ENCODE results near the gene PLS3. TPM values are rescaled to one million over a fixed set of nuclear protein-coding genes. Genes with fewer than 3 reads are reported as not detected.

PLS3 gene
- total and polyA plus RNA-seq, 2 of the 13 experiments (the other 11 are each of a cell fraction or from before 2014, with no cell fraction given): 55.7 to 99.9 TPM

DNA sequence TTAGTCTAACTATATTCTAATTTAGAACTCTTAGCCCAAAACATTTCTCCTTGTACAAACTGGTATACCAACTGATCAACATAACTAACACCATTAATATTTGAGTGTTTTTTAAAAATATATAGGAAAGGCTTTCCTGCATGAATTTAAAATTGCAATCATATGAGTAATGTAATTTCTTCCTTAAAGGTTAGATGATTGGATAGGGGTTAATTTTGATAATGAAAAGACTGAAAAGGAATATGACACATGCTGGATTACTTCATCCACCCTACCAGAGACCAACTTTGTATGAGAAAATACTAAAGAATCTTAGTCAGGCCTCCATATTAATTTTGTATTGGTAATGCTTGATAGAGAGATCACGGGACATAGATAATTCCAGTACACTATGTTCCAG lies 25.1 kb upstream of the PLS3 start:
- in situ Hi-C loops (cut with HindIII; ENCODE audit: extremely low pct_ligation_motif_present, low pct_unique_long_range_greater_than_20kb): no loop called here
- H3K79me2 ChIP-seq (ENCODE audit: insufficient read depth, low read length): no peaks in the 10 kb centered on the region
- H3K27me3 ChIP-seq (ENCODE audit: control insufficient read depth in 1 of 2, insufficient read depth in 2 of 2, low read length in 2 of 2): no peaks in the 10 kb centered on the region
- no peak overlapping the region for H2AFZ ChIP-seq (ENCODE audit: low read length)
- ATAC-seq (no peak), DNase-seq (ENCODE audit: low spot score) (no peak), FAIRE-seq (no peak)
- POLR2A ChIA-PET: no interaction called here
- no peaks in the 10 kb centered on the region for H3K36me3 ChIP-seq (replicated peaks in 1 of 2; ENCODE audit: control insufficient read depth in 1 of 2, insufficient read depth in 2 of 2, low read length in 2 of 2)
- H3K4me3 ChIP-seq (replicated peaks in 1 of 3; ENCODE audit: insufficient read depth in 1 of 3, low read depth in 2 of 3, low read length in 3 of 3): no peak overlapping the region
- H3K27ac ChIP-seq (ENCODE audit: extremely low read length, insufficient read depth, low read length): no peak overlapping the region
- no TSS peak for BruUV-seq (replicated peaks)
- H4K20me1 ChIP-seq (ENCODE audit: insufficient read depth, low read length): no peaks in the 10 kb centered on the region
- H3K4me1 ChIP-seq (ENCODE audit: insufficient read depth, low read length): no peaks in the 10 kb centered on the region
- H3K4me2 ChIP-seq (ENCODE audit: low read depth, low read length): no peak overlapping the region
- CTCF ChIA-PET (ENCODE audit: low intra/inter-chr PET ratio, low total read pairs): no interaction called here
- WGBS (ENCODE audit: low lambda C conversion rate): 86% methylated on average over 1 of the region's 1 CpG
- intact Hi-C loops (cut with micrococcal nuclease; ENCODE audit: unreplicated experiment): no loop called here
- H3K9ac ChIP-seq (ENCODE audit: insufficient read depth, low read depth, low read length): no peak overlapping the region
- no peak for TF ChIP-seq SP1 (IDR thresholded peaks at IDR 0.05)
- no peak for TF ChIP-seq SP1 (CRISPR knock-in tag; IDR thresholded peaks at IDR 0.05)
- no peak for TF ChIP-seq KDM1A (CRISPR knock-in tag; IDR thresholded peaks at IDR 0.05)
- TF ChIP-seq, protein P1, sequence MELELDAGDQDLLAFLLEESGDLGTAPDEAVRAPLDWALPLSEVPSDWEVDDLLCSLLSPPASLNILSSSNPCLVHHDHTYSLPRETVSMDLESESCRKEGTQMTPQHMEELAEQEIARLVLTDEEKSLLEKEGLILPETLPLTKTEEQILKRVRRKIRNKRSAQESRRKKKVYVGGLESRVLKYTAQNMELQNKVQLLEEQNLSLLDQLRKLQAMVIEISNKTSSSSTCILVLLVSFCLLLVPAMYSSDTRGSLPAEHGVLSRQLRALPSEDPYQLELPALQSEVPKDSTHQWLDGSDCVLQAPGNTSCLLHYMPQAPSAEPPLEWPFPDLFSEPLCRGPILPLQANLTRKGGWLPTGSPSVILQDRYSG (CRISPR knock-in tag; IDR thresholded peaks at IDR 0.05): no peak
- no peak for TF ChIP-seq ZSCAN21 (CRISPR knock-in tag; IDR thresholded peaks at IDR 0.05; ENCODE audit: borderline replicate concordance)
- no peak for TF ChIP-seq MBD4 (IDR thresholded peaks at IDR 0.05; ENCODE audit: borderline replicate concordance, low read length)
- H3K9me3 ChIP-seq (ENCODE audit: low read length): no peaks in the 10 kb centered on the region

DNA sequence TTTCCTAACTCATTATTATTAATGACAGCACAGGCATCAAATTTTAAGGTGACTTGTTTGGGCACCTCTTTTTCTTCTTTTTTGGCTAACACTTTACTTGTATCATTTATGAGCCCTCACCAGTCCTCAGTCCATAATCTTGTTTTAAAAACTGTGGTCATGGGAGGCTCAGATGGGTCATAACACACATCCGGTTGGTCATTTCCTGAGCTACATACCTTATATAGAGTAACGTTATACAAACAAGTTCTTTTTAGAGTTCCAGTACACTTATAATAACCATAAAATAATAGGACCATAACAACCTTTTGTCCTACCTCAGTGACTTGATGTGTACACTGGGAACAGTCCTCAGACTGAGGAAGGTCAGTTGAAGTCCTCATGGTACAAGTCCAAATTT lies 21.1 kb upstream of the PLS3 start:
- CTCF ChIA-PET (ENCODE audit: low intra/inter-chr PET ratio, low total read pairs): no interaction called here
- FAIRE-seq: no peak
- no peaks in the 10 kb centered on the region for H3K79me2 ChIP-seq (ENCODE audit: insufficient read depth, low read length)
- no TSS peak for BruUV-seq (replicated peaks)
- no peak overlapping the region for H2AFZ ChIP-seq (ENCODE audit: low read length)
- H3K4me3 ChIP-seq (replicated peaks in 1 of 3; ENCODE audit: insufficient read depth in 1 of 3, low read depth in 2 of 3, low read length in 3 of 3): no peak overlapping the region
- H4K20me1 ChIP-seq (ENCODE audit: insufficient read depth, low read length): no peaks in the 10 kb centered on the region
- no peaks in the 10 kb centered on the region for H3K36me3 ChIP-seq (replicated peaks in 1 of 2; ENCODE audit: control insufficient read depth in 1 of 2, insufficient read depth in 2 of 2, low read length in 2 of 2)
- H3K4me2 ChIP-seq (ENCODE audit: low read depth, low read length): no peak overlapping the region
- H3K9ac ChIP-seq (ENCODE audit: insufficient read depth, low read depth, low read length): no peak overlapping the region
- no peak overlapping the region for H3K27ac ChIP-seq (ENCODE audit: extremely low read length, insufficient read depth, low read length)
- no peaks in the 10 kb centered on the region for H3K4me1 ChIP-seq (ENCODE audit: insufficient read depth, low read length)
- POLR2A ChIA-PET: no interaction called here
- intact Hi-C loops (cut with micrococcal nuclease; ENCODE audit: unreplicated experiment) (no loop called here), in situ Hi-C loops (cut with HindIII; ENCODE audit: extremely low pct_ligation_motif_present, low pct_unique_long_range_greater_than_20kb) (no loop called here)
- WGBS (ENCODE audit: low lambda C conversion rate): 36% methylated on average over 2 of the region's 2 CpGs
- no peak for DNase-seq (ENCODE audit: low spot score)
- no peaks in the 10 kb centered on the region for H3K9me3 ChIP-seq (ENCODE audit: low read length)
- no peaks in the 10 kb centered on the region for H3K27me3 ChIP-seq (ENCODE audit: control insufficient read depth in 1 of 2, insufficient read depth in 2 of 2, low read length in 2 of 2)
- no peak for ATAC-seq
- TF ChIP-seq NFATC3 (CRISPR knock-in tag; IDR thresholded peaks at IDR 0.05) (no peak), SIX1 (CRISPR knock-in tag; IDR thresholded peaks at IDR 0.05; ENCODE audit: borderline replicate concordance) (no peak), ZFP62 (CRISPR knock-in tag; IDR thresholded peaks at IDR 0.05) (no peak), ZNF530 (CRISPR knock-in tag; IDR thresholded peaks at IDR 0.05; ENCODE audit: low read depth) (no peak), SATB2 (CRISPR knock-in tag; IDR thresholded peaks at IDR 0.05) (no peak)
- TF ChIP-seq, protein P2, sequence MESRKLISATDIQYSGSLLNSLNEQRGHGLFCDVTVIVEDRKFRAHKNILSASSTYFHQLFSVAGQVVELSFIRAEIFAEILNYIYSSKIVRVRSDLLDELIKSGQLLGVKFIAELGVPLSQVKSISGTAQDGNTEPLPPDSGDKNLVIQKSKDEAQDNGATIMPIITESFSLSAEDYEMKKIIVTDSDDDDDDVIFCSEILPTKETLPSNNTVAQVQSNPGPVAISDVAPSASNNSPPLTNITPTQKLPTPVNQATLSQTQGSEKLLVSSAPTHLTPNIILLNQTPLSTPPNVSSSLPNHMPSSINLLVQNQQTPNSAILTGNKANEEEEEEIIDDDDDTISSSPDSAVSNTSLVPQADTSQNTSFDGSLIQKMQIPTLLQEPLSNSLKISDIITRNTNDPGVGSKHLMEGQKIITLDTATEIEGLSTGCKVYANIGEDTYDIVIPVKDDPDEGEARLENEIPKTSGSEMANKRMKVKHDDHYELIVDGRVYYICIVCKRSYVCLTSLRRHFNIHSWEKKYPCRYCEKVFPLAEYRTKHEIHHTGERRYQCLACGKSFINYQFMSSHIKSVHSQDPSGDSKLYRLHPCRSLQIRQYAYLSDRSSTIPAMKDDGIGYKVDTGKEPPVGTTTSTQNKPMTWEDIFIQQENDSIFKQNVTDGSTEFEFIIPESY (CRISPR knock-in tag; IDR thresholded peaks at IDR 0.05): no peak
- TF ChIP-seq, protein P3, sequence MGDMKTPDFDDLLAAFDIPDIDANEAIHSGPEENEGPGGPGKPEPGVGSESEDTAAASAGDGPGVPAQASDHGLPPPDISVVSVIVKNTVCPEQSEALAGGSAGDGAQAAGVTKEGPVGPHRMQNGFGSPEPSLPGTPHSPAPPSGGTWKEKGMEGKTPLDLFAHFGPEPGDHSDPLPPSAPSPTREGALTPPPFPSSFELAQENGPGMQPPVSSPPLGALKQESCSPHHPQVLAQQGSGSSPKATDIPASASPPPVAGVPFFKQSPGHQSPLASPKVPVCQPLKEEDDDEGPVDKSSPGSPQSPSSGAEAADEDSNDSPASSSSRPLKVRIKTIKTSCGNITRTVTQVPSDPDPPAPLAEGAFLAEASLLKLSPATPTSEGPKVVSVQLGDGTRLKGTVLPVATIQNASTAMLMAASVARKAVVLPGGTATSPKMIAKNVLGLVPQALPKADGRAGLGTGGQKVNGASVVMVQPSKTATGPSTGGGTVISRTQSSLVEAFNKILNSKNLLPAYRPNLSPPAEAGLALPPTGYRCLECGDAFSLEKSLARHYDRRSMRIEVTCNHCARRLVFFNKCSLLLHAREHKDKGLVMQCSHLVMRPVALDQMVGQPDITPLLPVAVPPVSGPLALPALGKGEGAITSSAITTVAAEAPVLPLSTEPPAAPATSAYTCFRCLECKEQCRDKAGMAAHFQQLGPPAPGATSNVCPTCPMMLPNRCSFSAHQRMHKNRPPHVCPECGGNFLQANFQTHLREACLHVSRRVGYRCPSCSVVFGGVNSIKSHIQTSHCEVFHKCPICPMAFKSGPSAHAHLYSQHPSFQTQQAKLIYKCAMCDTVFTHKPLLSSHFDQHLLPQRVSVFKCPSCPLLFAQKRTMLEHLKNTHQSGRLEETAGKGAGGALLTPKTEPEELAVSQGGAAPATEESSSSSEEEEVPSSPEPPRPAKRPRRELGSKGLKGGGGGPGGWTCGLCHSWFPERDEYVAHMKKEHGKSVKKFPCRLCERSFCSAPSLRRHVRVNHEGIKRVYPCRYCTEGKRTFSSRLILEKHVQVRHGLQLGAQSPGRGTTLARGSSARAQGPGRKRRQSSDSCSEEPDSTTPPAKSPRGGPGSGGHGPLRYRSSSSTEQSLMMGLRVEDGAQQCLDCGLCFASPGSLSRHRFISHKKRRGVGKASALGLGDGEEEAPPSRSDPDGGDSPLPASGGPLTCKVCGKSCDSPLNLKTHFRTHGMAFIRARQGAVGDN (CRISPR knock-in tag; IDR thresholded peaks at IDR 0.05): no peak
- TF ChIP-seq, protein P4, sequence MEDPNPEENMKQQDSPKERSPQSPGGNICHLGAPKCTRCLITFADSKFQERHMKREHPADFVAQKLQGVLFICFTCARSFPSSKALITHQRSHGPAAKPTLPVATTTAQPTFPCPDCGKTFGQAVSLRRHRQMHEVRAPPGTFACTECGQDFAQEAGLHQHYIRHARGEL (CRISPR knock-in tag; IDR thresholded peaks at IDR 0.05): no peak
